Measurements from ENCODE around the gene CKB. TPM values are rescaled to one million over a fixed set of nuclear protein-coding genes. Genes with fewer than 3 reads are reported as not detected.

Gene CKB

GRCh38 chr14:103480595-103480994 is 42.0 kb downstream of the CKB start:
- no peaks in the 10 kb centered on the region for H3K9me3 ChIP-seq (replicated peaks; ENCODE audit: low read length)
- no peak overlapping the region for H3K4me3 ChIP-seq (ENCODE audit: low read length)
- peaks cover 58% of the 10 kb centered on the region for H3K36me3 ChIP-seq (ENCODE audit: insufficient read depth, low read length)
- no peaks in the 10 kb centered on the region for H3K27me3 ChIP-seq (ENCODE audit: control insufficient read depth, insufficient read depth, low read length)
- H3K4me2 ChIP-seq (ENCODE audit: low read length) = no peak overlapping the region
- peaks cover 3% of the 10 kb centered on the region for H3K4me1 ChIP-seq (ENCODE audit: control insufficient read depth, insufficient read depth, low read length)
- H3K9ac ChIP-seq (ENCODE audit: low read depth, low read length) = no peak overlapping the region

GRCh38 chr14:103476631-103477030 is 46.0 kb downstream of the CKB start:
- no peaks in the 10 kb centered on the region for H3K4me1 ChIP-seq (ENCODE audit: control insufficient read depth, insufficient read depth, low read length)
- H3K36me3 ChIP-seq (ENCODE audit: insufficient read depth, low read length) = peaks cover 63% of the 10 kb centered on the region
- H3K9ac ChIP-seq (ENCODE audit: low read depth, low read length) = no peak overlapping the region
- no peak overlapping the region for H3K4me2 ChIP-seq (ENCODE audit: low read length)
- H3K27me3 ChIP-seq (ENCODE audit: control insufficient read depth, insufficient read depth, low read length) = no peaks in the 10 kb centered on the region
- no peak overlapping the region for H3K4me3 ChIP-seq (ENCODE audit: low read length)
- no peaks in the 10 kb centered on the region for H3K9me3 ChIP-seq (replicated peaks; ENCODE audit: low read length)

- H3K4me2 ChIP-seq (ENCODE audit: low read length) = no peak overlapping the region
- peaks cover 64% of the 10 kb centered on the region for H3K36me3 ChIP-seq (ENCODE audit: insufficient read depth, low read length)
- H3K27me3 ChIP-seq (ENCODE audit: control insufficient read depth, insufficient read depth, low read length) = no peaks in the 10 kb centered on the region
- H3K9me3 ChIP-seq (replicated peaks; ENCODE audit: low read length) = no peaks in the 10 kb centered on the region
- H3K4me3 ChIP-seq (ENCODE audit: low read length) = no peak overlapping the region
- no peak overlapping the region for H3K9ac ChIP-seq (ENCODE audit: low read depth, low read length)
- no peaks in the 10 kb centered on the region for H3K4me1 ChIP-seq (ENCODE audit: control insufficient read depth, insufficient read depth, low read length)
Observed at GRCh38 chr14:103476065-103476464, 46.6 kb downstream of the CKB start.

DNA sequence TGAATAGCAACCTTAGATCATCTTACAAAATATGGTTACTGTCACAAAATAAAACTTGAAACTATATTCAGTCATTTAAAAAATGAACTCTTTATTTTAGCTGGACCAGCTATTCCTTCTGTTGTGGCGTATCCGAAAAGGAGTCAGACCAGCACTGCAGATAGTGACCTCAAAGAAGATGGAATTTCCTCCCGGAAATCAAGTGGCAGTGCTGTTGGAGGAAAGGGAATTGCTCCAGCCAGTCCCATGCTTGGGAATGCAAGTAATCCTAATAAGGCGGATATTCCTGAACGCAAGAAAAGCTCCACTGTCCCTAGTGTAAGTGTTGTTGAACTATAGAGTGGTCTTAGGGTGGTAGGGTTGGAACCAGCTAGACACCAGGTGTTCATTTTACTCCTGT is 47.7 kb downstream of the CKB start:
- H3K4me1 ChIP-seq (ENCODE audit: control insufficient read depth, insufficient read depth, low read length) = no peaks in the 10 kb centered on the region
- no peak overlapping the region for H3K4me3 ChIP-seq (ENCODE audit: low read length)
- no peak overlapping the region for H3K4me2 ChIP-seq (ENCODE audit: low read length)
- H3K36me3 ChIP-seq (ENCODE audit: insufficient read depth, low read length) = peaks cover 62% of the 10 kb centered on the region
- H3K27me3 ChIP-seq (ENCODE audit: control insufficient read depth, insufficient read depth, low read length) = no peaks in the 10 kb centered on the region
- no peak overlapping the region for H3K9ac ChIP-seq (ENCODE audit: low read depth, low read length)
- no peaks in the 10 kb centered on the region for H3K9me3 ChIP-seq (replicated peaks; ENCODE audit: low read length)

GRCh38 chr14:103472939-103473338 is 49.7 kb downstream of the CKB start:
- Histone ChIP-seq H3K9ac (ENCODE audit: low read depth, low read length) (no peak overlapping the region), H3K9me3 (replicated peaks; ENCODE audit: low read length) (no peaks in the 10 kb centered on the region), H3K4me2 (ENCODE audit: low read length) (no peak overlapping the region), H3K4me3 (ENCODE audit: low read length) (no peak overlapping the region), H3K4me1 (ENCODE audit: control insufficient read depth, insufficient read depth, low read length) (no peaks in the 10 kb centered on the region), H3K27me3 (ENCODE audit: control insufficient read depth, insufficient read depth, low read length) (no peaks in the 10 kb centered on the region), H3K36me3 (ENCODE audit: insufficient read depth, low read length) (peaks cover 65% of the 10 kb centered on the region)

Small RNAs within 50 kb of the gene (small RNA-seq; reads per million reads assigned to genes)
- not detected for gene RNU4-68P
- gene RNU7-160P = not detected
